Cardiac fibroblast (primary cell): ENCODE measurements around the gene ABCB1.

Source experiments
- DNase-seq, 2 donors: peaks; one replicate each; pipeline versions ENCODE4 v3.0.0 to v3.0.0-alpha.2; 2010; ENCODE audit warnings: low read depth in 2 of 2
- H3K4me3 ChIP-seq, 2 donors: replicated peaks in 1 of 2; 1 replicate in 1 of 2; 2 replicates in 1 of 2; pipeline ENCODE4 v1.5.1; 2011; ENCODE audit warnings: low read depth in 2 of 2, low read length in 2 of 2, mild to moderate bottlenecking in 2 of 2, moderate library complexity in 1 of 2
- CTCF ChIP-seq: IDR thresholded peaks from one replicate; pipeline ENCODE4 v1.5.1; 2011; ENCODE audit warnings: low read depth, mild to moderate bottlenecking, low read length, inconsistent platforms

Gene ABCB1

GRCh38 chr7:87625101-87625500, 24.4 kb upstream of the ABCB1 start:
- TF ChIP-seq CTCF = no peak
- DNase-seq = no peak
- no peak overlapping the region for H3K4me3 ChIP-seq

- DNase-seq = no peak
- no peak overlapping the region for H3K4me3 ChIP-seq
- no peak for TF ChIP-seq CTCF
Observed at GRCh38 chr7:87624628-87625027, 23.9 kb upstream of the ABCB1 start.

- H3K4me3 ChIP-seq = no peak overlapping the region
- no peak for DNase-seq
- TF ChIP-seq CTCF = no peak
Observed at GRCh38 chr7:87615197-87615596, 14.5 kb upstream of the ABCB1 start.

- no peak overlapping the region for H3K4me3 ChIP-seq
- DNase-seq = no peak
Observed at GRCh38 chr7:87609916-87610315, 9.2 kb upstream of the ABCB1 start.

GRCh38 chr7:87608431-87608830, 7.7 kb upstream of the ABCB1 start:
- no peak for DNase-seq
- H3K4me3 ChIP-seq = no peak overlapping the region
- TF ChIP-seq CTCF = no peak

More at GRCh38 chr7:87609916-87610315, 9.2 kb upstream of the ABCB1 start:
- TF ChIP-seq CTCF = no peak

- TF ChIP-seq CTCF = no peak
- no peak overlapping the region for H3K4me3 ChIP-seq
- no peak for DNase-seq
Observed at GRCh38 chr7:87604264-87604663, 3.6 kb upstream of the ABCB1 start.

GRCh38 chr7:87599336-87599735, 1.3 kb downstream of the ABCB1 start:
- no peak for DNase-seq
- no peak overlapping the region for H3K4me3 ChIP-seq
- no peak for TF ChIP-seq CTCF
